Measurements from ENCODE around the gene KRTAP9-3. TPM values are rescaled to one million over a fixed set of nuclear protein-coding genes. Genes with fewer than 3 reads are reported as not detected.

The KRTAP9-3 gene
- total and polyA plus RNA-seq, 10 of the 15 experiments (the other 5 are each of a cell fraction or from before 2014, with no cell fraction given), result not detected

GRCh38 chr17:41223821-41224220 lies 8.4 kb upstream of the KRTAP9-3 start:
- Histone ChIP-seq H4K20me1 (ENCODE audit: control insufficient read depth, insufficient read depth) (no peaks in the 10 kb centered on the region), H2AFZ (ENCODE audit: control insufficient read depth, low read depth, low read length) (no peak overlapping the region), H3K4me2 (ENCODE audit: control insufficient read depth, insufficient read depth) (no peak overlapping the region), H3K79me2 (ENCODE audit: control insufficient read depth, insufficient read depth, low read length) (no peaks in the 10 kb centered on the region), H3K9ac (ENCODE audit: control insufficient read depth, insufficient read depth, low read length) (no peak overlapping the region), H3K9me3 (replicated peaks; ENCODE audit: control insufficient read depth, insufficient read depth, low read length) (no peaks in the 10 kb centered on the region), H3K4me3 (no peak overlapping the region), H3K4me1 (ENCODE audit: control insufficient read depth, insufficient read depth, low read length) (no peaks in the 10 kb centered on the region), H3K27me3 (replicated peaks in 1 of 2; ENCODE audit: control insufficient read depth in 2 of 2, insufficient read depth in 2 of 2, low read length in 1 of 2) (peaks cover 0 to 3% of the 10 kb centered on the region in 2 experiments; a peak in 1 of 4 replicates), H3K27ac (ENCODE audit: control insufficient read depth, insufficient read depth) (no peak overlapping the region), H3K36me3 (ENCODE audit: control insufficient read depth in 2 of 2, insufficient read depth in 2 of 2, low read length in 1 of 2) (no peaks in the 10 kb centered on the region)
- ATAC-seq (no peak), FAIRE-seq (no peak), DNase-seq (ENCODE audit: low read depth, low spot score) (no peak)
- RAD21 ChIA-PET (ENCODE audit: unreplicated experiment), result no interaction called here
- BruUV-seq (replicated peaks), result no TSS peak
- POLR2A ChIA-PET, result no interaction called here
- TF ChIP-seq USF1 (IDR thresholded peaks at IDR 0.05; ENCODE audit: borderline replicate concordance, extremely low read length, insufficient read depth, low read depth, low read length), result no peak
- TF ChIP-seq RCOR1 (conservative IDR thresholded peaks at IDR 0.05; ENCODE audit: low read depth, low read length), result no peak
- no peak for TF ChIP-seq CHD4 (IDR thresholded peaks at IDR 0.05)
- TF ChIP-seq MTA2 (IDR thresholded peaks at IDR 0.05; ENCODE audit: low read depth), result no peak
- no peak for TF ChIP-seq POLR2A (IDR thresholded peaks at IDR 0.05; ENCODE audit: low read depth, low read length)
- no peak for TF ChIP-seq MTA3 (IDR thresholded peaks at IDR 0.05; ENCODE audit: borderline replicate concordance, low read length)
- no peak for TF ChIP-seq CBFB (IDR thresholded peaks at IDR 0.05; ENCODE audit: low read depth)
- TF ChIP-seq ZNF217 (IDR thresholded peaks at IDR 0.05), result no peak
- no peak for TF ChIP-seq ELK1 (IDR thresholded peaks at IDR 0.05; ENCODE audit: low read depth, low read length)
- no peak for TF ChIP-seq SMAD1 (IDR thresholded peaks at IDR 0.05; ENCODE audit: low read depth, partially characterized antibody)
- TF ChIP-seq STAT1 (conservative IDR thresholded peaks at IDR 0.05), result no peak
- no peak for TF ChIP-seq SUPT20H (IDR thresholded peaks at IDR 0.05; ENCODE audit: borderline replicate concordance, control insufficient read depth, low read depth, low read length)
- TF ChIP-seq POLR2AphosphoS5 (IDR thresholded peaks at IDR 0.05; ENCODE audit: low read length), result no peak
- no peak for TF ChIP-seq IRF5 (IDR thresholded peaks at IDR 0.05; ENCODE audit: borderline replicate concordance)
- TF ChIP-seq ZNF592 (IDR thresholded peaks at IDR 0.05), result no peak
- no peak for TF ChIP-seq ZNF622 (IDR thresholded peaks at IDR 0.05)
- TF ChIP-seq JUNB (IDR thresholded peaks at IDR 0.05), result no peak
- CTCF ChIA-PET, result no interaction called here
- intact Hi-C loops (cut with micrococcal nuclease; ENCODE audit: unreplicated experiment) (no loop called here), in situ Hi-C loops (cut with MboI) (no loop called here)
- 2% methylated on average over 2 of the region's 2 CpGs for WGBS (ENCODE audit: insufficient coverage, insufficient replicate concordance, low lambda C conversion rate, missing lambda C conversion rate)
- SMC1A ChIA-PET (ENCODE audit: uncharacterized antibody, unreplicated experiment), result no interaction called here
